Naive thymus-derived CD4-positive, alpha-beta T cell (primary cell): Measurements from ENCODE around the gene ODC1. TPM values are rescaled to one million over a fixed set of nuclear protein-coding genes. Genes with fewer than 3 reads are reported as not detected.
A peak's percentile ranks its signal among the peaks of the same experiment; 100 is the strongest.

Source experiments
- ATAC-seq: fragments of 150-1000 bp; cut with Tn5 transposase; 2 replicates; pipeline ENCODE4 v1.10.0; 2021; ENCODE audit warnings: mild to moderate bottlenecking, moderate library complexity
- CTCF ChIA-PET: fragments of 350-600 bp; sonication (Branson Sonifier 250); formaldehyde crosslinking; loops from one replicate; lab custom pipeline; 2021; ENCODE audit warnings: antibody characterized with exemption; lab: Charles Lee
- POLR2A ChIA-PET: fragments of 350-600 bp; sonication (Branson Sonifier 250); formaldehyde crosslinking; loops from one replicate; lab custom pipeline; 2021; ENCODE audit warnings: antibody characterized with exemption, inconsistent platforms; lab: Charles Lee
- DNase-seq, 9 donors: peaks; one replicate each; pipeline versions ENCODE4 v3.0.0 to v3.0.0-alpha.2; 2020 to 2022; ENCODE audit warnings: mixed read lengths in 1 of 9
- H3K27ac ChIP-seq: one replicate; pipeline ENCODE4 v1.7.0; 2013; ENCODE audit warnings: mild to moderate bottlenecking, low read depth, low read length, moderate library complexity
- H3K27me3 ChIP-seq, 2 donors: one replicate each; pipeline ENCODE4 v1.7.0; 2013; ENCODE audit warnings: low read length in 2 of 2, mild to moderate bottlenecking in 2 of 2, moderate library complexity in 2 of 2; ENCODE audit not compliant: control insufficient read depth in 2 of 2, insufficient read depth in 2 of 2
- H3K36me3 ChIP-seq, 3 experiments: 1 replicate in 2 of 3; 2 replicates in 1 of 3; pipeline ENCODE4 v1.7.0; 2013; ENCODE audit warnings: low read length in 3 of 3, mild to moderate bottlenecking in 3 of 3, moderate library complexity in 1 of 3; ENCODE audit not compliant: insufficient read depth in 3 of 3, control insufficient read depth in 2 of 3
- H3K4me1 ChIP-seq, 2 donors: one replicate each; pipeline ENCODE4 v1.7.0; 2013; ENCODE audit warnings: low read length in 2 of 2, mild to moderate bottlenecking in 2 of 2, moderate library complexity in 1 of 2; ENCODE audit not compliant: control insufficient read depth in 2 of 2, insufficient read depth in 2 of 2
- H3K4me3 ChIP-seq: 2 replicates; pipeline ENCODE4 v1.7.0; 2013; ENCODE audit warnings: mild to moderate bottlenecking, low read length
- H3K9me3 ChIP-seq, 3 experiments: 1 replicate in 2 of 3; 2 replicates in 1 of 3; pipeline ENCODE4 v1.7.0; 2013; ENCODE audit warnings: low read length in 3 of 3; ENCODE audit not compliant: control insufficient read depth in 2 of 3
- H3K27ac Mint-ChIP-seq, 9 donors: one replicate each; pipeline ENCODE4 v1.8.0; 2020 to 2022; ENCODE audit warnings: mixed read lengths in 9 of 9, mild to moderate bottlenecking in 8 of 9, moderate library complexity in 5 of 9, inconsistent platforms in 2 of 9
- H3K27me3 Mint-ChIP-seq, 5 donors: one replicate each; pipeline ENCODE4 v1.8.0; 2021 to 2022; ENCODE audit warnings: mixed read lengths in 5 of 5, mild to moderate bottlenecking in 1 of 5
- H3K36me3 Mint-ChIP-seq, 5 donors: one replicate each; pipeline ENCODE4 v1.8.0; 2020 to 2022; ENCODE audit warnings: mixed read lengths in 5 of 5, mild to moderate bottlenecking in 3 of 5, inconsistent platforms in 1 of 5
- H3K4me1 Mint-ChIP-seq, 7 donors: one replicate each; pipeline ENCODE4 v1.8.0; 2020 to 2022; ENCODE audit warnings: mixed read lengths in 7 of 7, mild to moderate bottlenecking in 3 of 7, inconsistent platforms in 1 of 7
- H3K4me3 Mint-ChIP-seq, 10 donors: one replicate each; pipeline ENCODE4 v1.8.0; 2020 to 2022; ENCODE audit warnings: mild to moderate bottlenecking in 10 of 10, mixed read lengths in 10 of 10, moderate library complexity in 6 of 10, inconsistent platforms in 2 of 10
- H3K9me3 Mint-ChIP-seq, 11 donors: one replicate each; pipeline ENCODE4 v1.8.0; 2020 to 2022; ENCODE audit warnings: mixed read lengths in 11 of 11, mild to moderate bottlenecking in 4 of 11, inconsistent platforms in 1 of 11, moderate library complexity in 1 of 11
- intact Hi-C, 2 donors: fragments of 100-400 bp; cut with micrococcal nuclease; formaldehyde crosslinking; loops; one replicate each; pipeline ENCODE4 v1.15.1; 2023
- polyA plus RNA-seq, 2 donors: library from polyadenylated mRNA; unstranded; fragments of 300-500 nt; fragmentation: Illumina TruSeq; gene quantifications; one replicate each; pipeline ENCODE4 v1.2.3, GENCODE V29; 2021
- total RNA-seq, 6 experiments: library from RNA in 5 of 6; stranded (reverse) in 5 of 6; gene quantifications; 1 replicate in 5 of 6; 2 replicates in 1 of 6; pipeline ENCODE4 v1.2.3 and lab custom pipeline; 2021 to 2026

The ODC1 gene
- total and polyA plus RNA-seq, 7 experiments from 2014 or later: 32.7 to 88.2 (median 52.4) TPM

DNA sequence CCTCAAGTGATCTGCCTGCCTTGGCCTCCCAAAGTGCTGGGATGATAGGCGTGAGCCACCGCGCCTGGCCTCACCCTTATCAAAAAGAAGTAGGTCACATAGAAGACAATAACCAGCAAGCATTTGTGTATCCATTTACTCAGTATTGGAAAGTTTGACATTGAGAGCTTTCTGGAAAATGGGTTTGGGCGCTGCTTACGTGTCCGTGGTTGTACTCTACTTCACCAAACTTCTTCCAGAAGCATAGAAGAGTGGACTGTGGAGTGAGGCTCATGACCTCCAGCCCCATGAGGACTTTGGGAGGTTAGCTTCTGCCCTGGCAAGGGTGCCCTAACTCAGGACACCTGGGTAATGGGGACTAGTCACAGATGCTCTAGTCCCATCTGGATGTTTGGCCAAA lies 3.7 kb upstream of the ODC1 start:
- H3K4me3 ChIP-seq: no peak overlapping the region
- Mint-ChIP-seq H3K4me1 (peaks cover 6 to 33% (median 21%) of the 10 kb centered on the region in 7 donors), H3K27ac (peak overlapping the region in 1 of 9 donors; percentile 23), H3K9me3 (no peaks in the 10 kb centered on the region), H3K27me3 (peaks cover 0 to under 1% (median 0%) of the 10 kb centered on the region in 5 donors), H3K4me3 (no peak overlapping the region), H3K36me3 (peaks cover 0 to 4% (median 0%) of the 10 kb centered on the region in 5 donors)
- no peaks in the 10 kb centered on the region for H3K36me3 ChIP-seq
- intact Hi-C loops: no loop called here
- H3K27ac ChIP-seq: no peak overlapping the region
- peaks cover 12 to 14% of the 10 kb centered on the region in 2 donors for H3K4me1 ChIP-seq
- CTCF ChIA-PET: interaction anchor here (1.3 kb wide), 1 partner anchor 11 kb away, joined by 4 read pairs; no protein-coding TSS in a partner anchor
- DNase-seq (no peak), ATAC-seq (no peak)
- no peaks in the 10 kb centered on the region for H3K9me3 ChIP-seq
- POLR2A ChIA-PET: interaction anchor here (0.5 to 0.7 kb wide), 2 partner anchors 44 to 346 kb away, joined by 3 read pairs; no protein-coding TSS in a partner anchor
- H3K27me3 ChIP-seq: no peaks in the 10 kb centered on the region

DNA sequence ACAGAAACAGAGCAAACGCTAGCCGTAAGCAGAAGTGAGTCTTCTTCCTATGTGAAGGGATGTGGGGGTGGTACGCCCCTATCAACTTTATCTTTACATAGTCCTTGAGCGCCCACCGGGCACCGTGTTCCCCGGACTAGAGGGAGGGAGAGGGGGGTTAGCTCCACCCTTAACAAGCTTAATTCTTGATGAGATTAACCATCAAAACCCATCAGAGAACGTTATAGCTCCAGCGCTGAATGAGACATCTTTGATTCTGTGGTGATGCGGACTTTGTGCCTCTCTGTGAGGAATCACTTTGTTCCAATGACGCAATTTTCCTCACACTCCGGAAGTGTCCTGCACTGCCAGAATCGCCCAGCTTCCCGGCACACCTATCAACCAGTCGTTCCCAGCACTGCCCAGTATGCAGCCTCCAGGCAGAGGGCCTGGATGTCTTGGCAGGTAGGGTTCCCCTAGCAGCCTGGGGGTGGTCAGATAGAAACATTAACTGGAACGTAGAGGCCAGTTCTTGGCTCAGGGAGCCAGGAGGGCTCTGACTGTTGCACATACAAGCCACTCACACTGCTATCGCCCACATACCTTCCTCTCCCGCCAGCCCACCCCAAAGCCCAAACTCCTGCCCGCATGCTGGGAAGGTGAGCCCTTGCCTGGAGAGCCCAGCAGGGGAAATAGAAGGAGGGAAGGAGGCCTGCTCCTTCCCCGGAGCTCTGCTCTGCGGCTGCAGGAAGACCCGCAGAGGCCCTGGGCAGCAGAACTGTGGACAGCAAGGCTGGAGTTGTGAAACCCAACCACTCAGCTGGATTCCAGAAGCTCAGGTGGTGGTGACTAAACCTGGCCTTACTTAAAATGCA lies 1.9 kb upstream of the ODC1 start:
- DNase-seq (no peak), ATAC-seq (no peak)
- no peak overlapping the region for H3K27ac ChIP-seq
- no peaks in the 10 kb centered on the region for H3K36me3 ChIP-seq
- no peaks in the 10 kb centered on the region for H3K9me3 Mint-ChIP-seq
- H3K27me3 ChIP-seq: no peaks in the 10 kb centered on the region
- H3K27ac Mint-ChIP-seq: peak overlapping the region; percentile 52 to 90 (median 79)
- no peaks in the 10 kb centered on the region for H3K27me3 Mint-ChIP-seq
- POLR2A ChIA-PET: interaction anchor here (0.6 to 1.6 kb wide), 2 partner anchors 41 to 330 kb away, joined by 3 to 5 read pairs; no protein-coding TSS in a partner anchor
- intact Hi-C loops: loop anchor here (1.0 to 10.0 kb wide), 16 partner anchors 43 to 1768 kb away; partner anchors contain the start of genes ADAM17 (in 2 of the 2), GRHL1 (in 2 of the 2), YWHAQ (in 2 of the 2) and CPSF3 (in 1 of the 2)
- CTCF ChIA-PET: interaction anchor here (0.6 to 1.7 kb wide), 2 partner anchors 15 to 123 kb away, joined by 4 read pairs; no protein-coding TSS in a partner anchor
- H3K4me3 Mint-ChIP-seq: peak overlapping the region; percentile 41 to 86 (median 79)
- no peaks in the 10 kb centered on the region for H3K9me3 ChIP-seq
- H3K4me3 ChIP-seq: no peak overlapping the region
- H3K36me3 Mint-ChIP-seq: peaks cover 0 to 4% (median 0%) of the 10 kb centered on the region in 5 donors
- H3K4me1 Mint-ChIP-seq: peaks cover 6 to 42% (median 28%) of the 10 kb centered on the region in 7 donors
- peaks cover 12 to 26% of the 10 kb centered on the region in 2 donors for H3K4me1 ChIP-seq

DNA sequence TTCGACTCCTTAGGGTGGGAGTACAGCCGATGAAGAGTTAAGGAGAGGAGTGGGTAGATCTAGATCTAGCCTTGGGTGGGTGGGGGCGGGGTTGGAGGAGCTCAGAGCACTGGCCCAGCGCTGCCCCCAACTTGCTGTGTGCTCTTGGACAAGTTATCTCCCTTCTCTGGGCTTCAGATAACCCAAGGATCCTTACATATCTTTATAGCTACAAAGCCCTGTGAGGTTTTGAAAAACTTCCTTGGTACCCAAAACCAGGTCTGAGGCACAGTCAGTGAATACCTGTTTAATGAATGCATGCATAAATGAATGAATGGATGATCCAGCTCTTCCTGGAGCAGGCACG lies 1.3 kb upstream of the ODC1 start:
- intact Hi-C loops: loop anchor here (1.0 to 10.0 kb wide), 16 partner anchors 43 to 1767 kb away; partner anchors contain the start of genes ADAM17 (in 2 of the 2), GRHL1 (in 2 of the 2), YWHAQ (in 2 of the 2) and CPSF3 (in 1 of the 2)
- POLR2A ChIA-PET: interaction anchor here (0.6 to 1.6 kb wide), 3 partner anchors 9 to 329 kb away, joined by 3 to 5 read pairs (median 4); no protein-coding TSS in a partner anchor
- Mint-ChIP-seq H3K9me3 (no peaks in the 10 kb centered on the region), H3K27ac (peak overlapping the region; percentile 77 to 94 (median 86)), H3K4me1 (peaks cover 8 to 48% (median 28%) of the 10 kb centered on the region in 7 donors), H3K4me3 (peak overlapping the region; percentile 67 to 86 (median 80)), H3K36me3 (peaks cover 0 to 8% (median 5%) of the 10 kb centered on the region in 5 donors), H3K27me3 (no peaks in the 10 kb centered on the region)
- Histone ChIP-seq H3K4me1 (peaks cover 12 to 26% of the 10 kb centered on the region in 2 donors), H3K36me3 (peaks cover 0 to 3% (median 0%) of the 10 kb centered on the region in 3 experiments), H3K27ac (peak overlapping the region; percentile 81), H3K9me3 (no peaks in the 10 kb centered on the region), H3K4me3 (peak overlapping the region; percentile 91), H3K27me3 (no peaks in the 10 kb centered on the region)
- ATAC-seq (no peak), DNase-seq (no peak)
- CTCF ChIA-PET: interaction anchor here (1.7 kb wide), 1 partner anchor 14 kb away, joined by 4 read pairs; no protein-coding TSS in a partner anchor

DNA sequence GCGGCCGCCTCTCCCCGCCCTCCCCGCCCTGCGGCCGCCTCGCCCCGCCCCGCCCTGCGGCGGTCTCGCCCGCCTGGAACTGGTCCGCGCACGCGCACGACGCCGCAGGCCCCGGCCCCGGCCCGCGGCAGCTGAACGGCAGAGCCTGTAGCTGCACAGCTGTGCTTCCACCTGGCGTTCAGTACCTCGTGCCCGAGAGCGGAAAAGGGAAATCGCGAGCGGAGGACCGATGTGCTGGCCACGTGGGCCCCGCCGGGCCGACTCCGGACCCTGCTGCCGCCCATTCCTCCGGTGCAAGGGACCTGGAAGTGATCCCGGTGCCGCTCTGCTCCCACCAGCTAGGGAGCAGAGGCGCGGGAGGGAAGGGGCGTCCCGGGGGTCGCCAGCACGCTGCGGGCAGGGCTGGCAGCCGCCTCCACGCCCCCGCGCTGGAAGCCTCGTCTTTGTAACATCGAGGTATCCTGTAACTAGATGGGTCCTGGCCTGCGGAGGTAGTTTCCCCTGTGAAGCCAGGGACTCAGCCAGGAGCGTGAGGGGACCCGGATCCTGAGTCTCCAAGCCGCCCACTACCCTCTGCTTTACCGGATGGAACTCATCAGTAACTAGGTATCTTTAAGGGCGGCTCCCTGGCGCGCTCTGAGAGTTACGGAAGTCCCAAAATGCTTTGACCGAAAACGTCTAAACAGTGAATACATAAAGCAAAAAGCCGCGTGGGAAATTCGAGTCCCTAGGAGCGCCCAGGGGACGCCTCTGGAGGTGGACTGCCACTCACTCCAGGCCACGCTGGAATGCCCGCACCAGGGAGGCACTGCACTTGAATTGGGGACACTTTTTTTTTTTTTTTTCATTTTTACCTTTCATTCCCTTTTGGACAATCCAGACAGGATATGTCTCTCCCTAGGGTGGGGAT lies 704 bp upstream of the ODC1 start:
- no peaks in the 10 kb centered on the region for H3K27me3 ChIP-seq
- peaks cover 0 to 9% (median 2%) of the 10 kb centered on the region in 3 experiments for H3K36me3 ChIP-seq
- POLR2A ChIA-PET: interaction anchor here (0.6 to 2.8 kb wide), 18 partner anchors 8 to 405 kb away, joined by 3 to 21 read pairs (median 4); partner anchors contain the start of genes HPCAL1 and PDIA6
- ATAC-seq (no peak), DNase-seq (peak; percentile 93 to 97 (median 94))
- Mint-ChIP-seq H3K27ac (peak overlapping the region; percentile 76 to 94 (median 86)), H3K36me3 (peaks cover 0 to 13% (median 9%) of the 10 kb centered on the region in 5 donors), H3K9me3 (no peaks in the 10 kb centered on the region), H3K4me3 (peak overlapping the region; percentile 67 to 86 (median 80)), H3K4me1 (peaks cover 8 to 49% (median 28%) of the 10 kb centered on the region in 7 donors), H3K27me3 (no peaks in the 10 kb centered on the region)
- peaks cover 12 to 26% of the 10 kb centered on the region in 2 donors for H3K4me1 ChIP-seq
- peak overlapping the region; percentile 81 for H3K27ac ChIP-seq
- no peaks in the 10 kb centered on the region for H3K9me3 ChIP-seq
- CTCF ChIA-PET: interaction anchor here (1.2 to 1.7 kb wide), 4 partner anchors 14 to 324 kb away, joined by 3 to 5 read pairs (median 4); partner anchors contain the start of gene HPCAL1
- intact Hi-C loops: loop anchor here (1.0 to 10.0 kb wide), 21 partner anchors 40 to 1767 kb away; partner anchors contain the start of genes ADAM17 (in 2 of the 2), GRHL1 (in 2 of the 2), HPCAL1 (in 2 of the 2) and TAF1B (in 2 of the 2)
- peak overlapping the region; percentile 91 for H3K4me3 ChIP-seq

DNA sequence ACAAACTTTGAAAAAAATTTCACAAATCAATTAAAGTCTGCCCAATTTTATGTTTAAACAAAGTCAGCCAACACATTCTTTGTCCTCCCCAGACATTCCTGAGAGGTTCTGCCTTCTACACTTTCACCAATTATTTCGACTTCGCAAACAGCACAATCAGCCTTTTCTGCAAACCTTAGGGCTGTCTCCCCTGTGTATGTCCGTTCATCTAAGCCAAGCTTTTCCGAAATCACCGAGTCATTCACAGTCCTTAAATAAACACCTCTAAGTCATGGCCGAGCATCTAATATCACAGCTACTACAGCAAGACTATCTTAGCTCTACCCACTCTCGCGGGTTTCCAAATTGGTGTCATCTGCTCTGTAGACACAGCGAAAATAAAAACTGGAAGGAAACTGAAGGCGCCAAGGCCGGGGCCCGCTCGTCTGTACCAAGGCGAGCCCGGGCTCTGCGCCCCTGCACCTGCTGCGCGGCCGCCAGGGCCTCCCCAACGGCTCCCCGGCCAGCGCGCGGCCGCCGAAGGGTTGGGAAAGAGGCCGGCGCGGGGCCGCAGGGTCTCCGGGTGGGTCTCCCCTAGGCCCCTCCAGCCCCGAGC lies 730 bp downstream of the ODC1 start:
- Histone ChIP-seq H3K4me3 (peak overlapping the region; percentile 53), H3K36me3 (peaks cover 7 to 24% (median 15%) of the 10 kb centered on the region in 3 experiments), H3K27me3 (no peaks in the 10 kb centered on the region), H3K9me3 (no peaks in the 10 kb centered on the region), H3K27ac (peak overlapping the region; percentile 88), H3K4me1 (peaks cover 12 to 26% of the 10 kb centered on the region in 2 donors)
- Mint-ChIP-seq H3K4me1 (peaks cover 5 to 49% (median 22%) of the 10 kb centered on the region in 7 donors), H3K27me3 (no peaks in the 10 kb centered on the region), H3K9me3 (no peaks in the 10 kb centered on the region), H3K36me3 (peaks cover 9 to 21% (median 12%) of the 10 kb centered on the region in 5 donors), H3K4me3 (peak overlapping the region; percentile 78 to 95 (median 86)), H3K27ac (peak overlapping the region; percentile 31 to 92 (median 82))
- POLR2A ChIA-PET: interaction anchor here (0.6 to 2.8 kb wide), 18 partner anchors 9 to 898 kb away, joined by 3 to 21 read pairs (median 4); partner anchors contain the start of genes HPCAL1 and PDIA6
- intact Hi-C loops: loop anchor here (1.0 to 10.0 kb wide), 9 partner anchors 117 to 1765 kb away; partner anchors contain the start of genes GRHL1 (in 2 of the 2), CPSF3 (in 1 of the 2), IAH1 (in 1 of the 2) and ID2 (in 1 of the 2)
- CTCF ChIA-PET: interaction anchor here (0.5 to 1.6 kb wide), 8 partner anchors 12 to 379 kb away, joined by 3 to 9 read pairs (median 3); partner anchors contain the start of gene HPCAL1
- no peak for ATAC-seq
- DNase-seq: no peak
